ENCODE results near the gene CCDC8. TPM values are rescaled to one million over a fixed set of nuclear protein-coding genes. Genes with fewer than 3 reads are reported as not detected.

CCDC8 gene
- total and polyA plus RNA-seq, 2 donors (not counting 3 experiments of a cell fraction or from before 2014, with no cell fraction given), result 0.18 to 0.75 TPM

- TF ChIP-seq JUN (IDR thresholded peaks at IDR 0.05; ENCODE audit: borderline replicate concordance, insufficient read depth, insufficient read length, low read depth), result no peak
- no peak for TF ChIP-seq EZH2 (IDR thresholded peaks at IDR 0.05; ENCODE audit: borderline replicate concordance, low read depth, low read length, severe bottlenecking)
- TF ChIP-seq MYC (IDR thresholded peaks at IDR 0.05; ENCODE audit: low read depth, low read length), result no peak
- no peaks in the 10 kb centered on the region for H3K4me1 ChIP-seq (ENCODE audit: control insufficient read depth, extremely low read depth, insufficient read depth, low read length)
- H3K9me3 ChIP-seq (replicated peaks; ENCODE audit: control insufficient read depth, insufficient read depth, low read length), result no peaks in the 10 kb centered on the region
- H3K27ac ChIP-seq (ENCODE audit: insufficient read depth, low read depth, low read length), result no peak overlapping the region
- H3K4me2 ChIP-seq (ENCODE audit: insufficient read depth, low read length), result no peak overlapping the region
- H3K36me3 ChIP-seq (ENCODE audit: control insufficient read depth in 2 of 2, extremely low read depth in 1 of 2, insufficient read depth in 2 of 2, low read length in 2 of 2), result peaks cover 22 to 51% of the 10 kb centered on the region in 2 experiments
- H3K79me2 ChIP-seq (ENCODE audit: control insufficient read depth, insufficient read depth, low read length), result peaks cover 13% of the 10 kb centered on the region
- dilution Hi-C loops (cut with MboI; ENCODE audit: extremely low pct_ligation_motif_present, low sequenced_read_pairs), result no loop called here
- no TSS peak for BruUV-seq (replicated peaks)
- no peak overlapping the region for H2AFZ ChIP-seq (ENCODE audit: low read depth, low read length)
- no peaks in the 10 kb centered on the region for H3K9me1 ChIP-seq (replicated peaks; ENCODE audit: control insufficient read depth, extremely low read depth, insufficient read depth, low read length)
- FAIRE-seq (no peak), DNase-seq (ENCODE audit: low read depth, low spot score) (no peak)
- H3K4me3 ChIP-seq (replicated peaks in 1 of 3; ENCODE audit: insufficient read depth in 1 of 3, low read depth in 1 of 3, low read length in 3 of 3), result no peak overlapping the region
- H3K27me3 ChIP-seq (ENCODE audit: control insufficient read depth in 2 of 2, insufficient read depth in 2 of 2, low read length in 2 of 2), result no peaks in the 10 kb centered on the region
- H4K20me1 ChIP-seq (replicated peaks; ENCODE audit: control insufficient read depth, extremely low read depth, insufficient read depth, low read length), result no peaks in the 10 kb centered on the region
- intact Hi-C loops (cut with micrococcal nuclease), result no loop called here
- POLR2A ChIA-PET, result no interaction called here
- H3K9ac ChIP-seq (replicated peaks; ENCODE audit: extremely low read depth, insufficient read depth, low read length), result no peak overlapping the region
- CTCF ChIA-PET, result interaction anchor here (0.8 kb wide), 1 partner anchor 144 kb away, joined by 3 read pairs; no protein-coding TSS in a partner anchor
These were observed 29.0 kb downstream of the CCDC8 start for GRCh38 chr19:46384396-46384795.

GRCh38 chr19:46383846-46384245 lies 29.5 kb downstream of the CCDC8 start:
- dilution Hi-C loops (cut with MboI; ENCODE audit: extremely low pct_ligation_motif_present, low sequenced_read_pairs), result no loop called here

More at GRCh38 chr19:46383846-46384245, 29.5 kb downstream of the CCDC8 start:
- no peaks in the 10 kb centered on the region for H3K9me1 ChIP-seq (replicated peaks; ENCODE audit: control insufficient read depth, extremely low read depth, insufficient read depth, low read length)
- H3K4me1 ChIP-seq (ENCODE audit: control insufficient read depth, extremely low read depth, insufficient read depth, low read length), result no peaks in the 10 kb centered on the region
- no peaks in the 10 kb centered on the region for H4K20me1 ChIP-seq (replicated peaks; ENCODE audit: control insufficient read depth, extremely low read depth, insufficient read depth, low read length)
- no peak overlapping the region for H3K9ac ChIP-seq (replicated peaks; ENCODE audit: extremely low read depth, insufficient read depth, low read length)
- intact Hi-C loops (cut with micrococcal nuclease), result no loop called here
- H3K9me3 ChIP-seq (replicated peaks; ENCODE audit: control insufficient read depth, insufficient read depth, low read length), result no peaks in the 10 kb centered on the region
- ChIA-PET CTCF (interaction anchor here (0.8 kb wide), 1 partner anchor 145 kb away, joined by 3 read pairs; no protein-coding TSS in a partner anchor), POLR2A (no interaction called here)
- H3K36me3 ChIP-seq (ENCODE audit: control insufficient read depth in 2 of 2, extremely low read depth in 1 of 2, insufficient read depth in 2 of 2, low read length in 2 of 2), result peaks cover 22 to 49% of the 10 kb centered on the region in 2 experiments
- H3K27ac ChIP-seq (ENCODE audit: insufficient read depth, low read depth, low read length), result no peak overlapping the region
- H2AFZ ChIP-seq (ENCODE audit: low read depth, low read length), result no peak overlapping the region
- no peak overlapping the region for H3K4me2 ChIP-seq (ENCODE audit: insufficient read depth, low read length)
- FAIRE-seq (no peak), DNase-seq (ENCODE audit: low read depth, low spot score) (no peak)
- TF ChIP-seq GATA2 (IDR thresholded peaks at IDR 0.05; ENCODE audit: insufficient read depth, insufficient read length, low read depth, low read length), result no peak
- no peak for TF ChIP-seq POLR2AphosphoS5 (IDR thresholded peaks at IDR 0.05; ENCODE audit: insufficient read depth, low read depth, low read length)
- no peak for TF ChIP-seq MAX (IDR thresholded peaks at IDR 0.05; ENCODE audit: insufficient read depth, insufficient read length)
- no peak for TF ChIP-seq POLR2A (IDR thresholded peaks at IDR 0.05; ENCODE audit: low read depth, low read length)
- TF ChIP-seq MYC (IDR thresholded peaks at IDR 0.05; ENCODE audit: low read depth, low read length), result no peak
- no peak for TF ChIP-seq FOS (IDR thresholded peaks at IDR 0.05; ENCODE audit: borderline replicate concordance, insufficient read depth, low read length)
- no peak for TF ChIP-seq JUN (IDR thresholded peaks at IDR 0.05; ENCODE audit: borderline replicate concordance, insufficient read depth, insufficient read length, low read depth)
- no peak for TF ChIP-seq CTCF (IDR thresholded peaks at IDR 0.05; ENCODE audit: extremely low read depth in 1 of 2, insufficient read depth in 1 of 2, low read depth in 1 of 2, low read length in 2 of 2)
- TF ChIP-seq EZH2 (IDR thresholded peaks at IDR 0.05; ENCODE audit: borderline replicate concordance, low read depth, low read length, severe bottlenecking), result no peak
- H3K79me2 ChIP-seq (ENCODE audit: control insufficient read depth, insufficient read depth, low read length), result peaks cover 15% of the 10 kb centered on the region
- BruUV-seq (replicated peaks), result no TSS peak
- no peak overlapping the region for H3K4me3 ChIP-seq (replicated peaks in 1 of 3; ENCODE audit: insufficient read depth in 1 of 3, low read depth in 1 of 3, low read length in 3 of 3)
- H3K27me3 ChIP-seq (ENCODE audit: control insufficient read depth in 2 of 2, insufficient read depth in 2 of 2, low read length in 2 of 2), result no peaks in the 10 kb centered on the region
